GM18526 (cell line): ENCODE measurements around the gene TNIP1.
A peak's percentile ranks its signal among the peaks of the same experiment; 100 is the strongest.

Experiments
- POLR2A ChIP-seq: IDR thresholded peaks from 3 replicates; pipeline ENCODE4 v1.6.1; 2011; ENCODE audit not compliant: insufficient read length; ENCODE audit errors: extremely low read depth

TNIP1 gene

GRCh38 chr5:151031554-151031953 is 49.3 kb downstream of the TNIP1 start:
- no peak for TF ChIP-seq POLR2A

- TF ChIP-seq POLR2A, result no peak
Observed at GRCh38 chr5:151030379-151030778, 50.5 kb downstream of the TNIP1 start.

- no peak for TF ChIP-seq POLR2A
Observed at GRCh38 chr5:151030056-151030336, 50.8 kb downstream of the TNIP1 start.

GRCh38 chr5:151029179-151030055 is 51.4 kb downstream of the TNIP1 start:
- TF ChIP-seq POLR2A, result no peak

- TF ChIP-seq POLR2A, result no peak
Observed at GRCh38 chr5:151028717-151029116, 52.1 kb downstream of the TNIP1 start.

DNA sequence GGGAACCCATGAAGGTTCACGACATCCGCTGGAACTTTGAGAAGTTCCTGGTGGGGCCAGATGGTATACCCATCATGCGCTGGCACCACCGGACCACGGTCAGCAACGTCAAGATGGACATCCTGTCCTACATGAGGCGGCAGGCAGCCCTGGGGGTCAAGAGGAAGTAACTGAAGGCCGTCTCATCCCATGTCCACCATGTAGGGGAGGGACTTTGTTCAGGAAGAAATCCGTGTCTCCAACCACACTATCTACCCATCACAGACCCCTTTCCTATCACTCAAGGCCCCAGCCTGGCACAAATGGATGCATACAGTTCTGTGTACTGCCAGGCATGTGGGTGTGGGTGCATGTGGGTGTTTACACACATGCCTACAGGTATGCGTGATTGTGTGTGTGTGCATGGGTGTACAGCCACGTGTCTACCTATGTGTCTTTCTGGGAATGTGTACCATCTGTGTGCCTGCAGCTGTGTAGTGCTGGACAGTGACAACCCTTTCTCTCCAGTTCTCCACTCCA is 52.8 kb downstream of the TNIP1 start:
- TF ChIP-seq POLR2A, result no peak

GRCh38 chr5:151026679-151027078 is 54.2 kb downstream of the TNIP1 start:
- no peak for TF ChIP-seq POLR2A

GRCh38 chr5:151026088-151026487 is 54.7 kb downstream of the TNIP1 start:
- TF ChIP-seq POLR2A, result no peak

- TF ChIP-seq POLR2A, result no peak
Observed at GRCh38 chr5:151025250-151025606, 55.6 kb downstream of the TNIP1 start.

- peak; percentile 15 for TF ChIP-seq POLR2A
Observed at GRCh38 chr5:151024440-151025249, 56.2 kb downstream of the TNIP1 start.

DNA sequence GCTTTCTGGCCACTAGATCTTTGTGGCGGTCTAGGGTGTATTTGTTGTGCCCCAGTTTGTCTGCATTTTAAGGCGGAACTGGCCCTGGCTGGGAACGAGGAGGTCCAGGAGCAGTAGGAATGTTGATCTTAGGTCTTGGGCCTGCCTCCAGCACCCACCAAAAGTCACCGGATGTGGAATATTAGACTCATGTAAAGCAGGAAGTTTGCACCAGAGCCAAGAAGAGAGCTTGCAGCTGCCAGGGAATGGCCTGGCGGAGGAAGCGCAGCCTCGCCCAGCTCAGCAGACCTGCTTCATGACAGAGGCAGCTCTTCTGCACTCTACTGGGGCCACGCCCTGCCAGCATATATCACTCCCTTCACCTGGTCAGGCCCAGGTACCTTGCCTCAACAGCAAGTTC is 57.2 kb downstream of the TNIP1 start:
- TF ChIP-seq POLR2A, result no peak

- TF ChIP-seq POLR2A, result no peak
Observed at GRCh38 chr5:151023047-151023615, 57.7 kb downstream of the TNIP1 start.

DNA sequence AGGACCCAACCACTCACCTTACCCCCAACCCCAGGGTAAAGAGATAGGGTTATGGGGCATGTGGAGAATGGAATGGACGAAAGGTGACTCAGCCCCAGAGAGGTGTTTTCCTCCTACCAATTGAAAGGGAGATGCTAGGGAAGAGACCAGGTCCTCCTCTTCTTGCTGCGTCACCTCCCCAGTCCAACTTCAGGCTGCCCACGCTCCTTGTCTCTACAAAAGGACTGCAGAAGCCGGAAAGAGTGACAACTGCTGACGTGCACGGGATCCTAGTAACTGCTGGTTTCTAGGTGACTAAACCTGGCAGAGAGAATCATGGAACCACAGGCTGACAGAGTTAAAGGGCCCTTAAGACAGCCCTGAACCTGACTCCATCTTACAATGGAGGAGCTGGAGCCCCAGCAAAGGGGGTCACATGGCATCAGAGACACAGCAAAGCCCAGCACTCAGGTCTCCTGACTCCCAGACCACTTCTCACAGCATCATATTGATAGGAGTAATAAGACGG is 58.3 kb downstream of the TNIP1 start:
- TF ChIP-seq POLR2A, result no peak

DNA sequence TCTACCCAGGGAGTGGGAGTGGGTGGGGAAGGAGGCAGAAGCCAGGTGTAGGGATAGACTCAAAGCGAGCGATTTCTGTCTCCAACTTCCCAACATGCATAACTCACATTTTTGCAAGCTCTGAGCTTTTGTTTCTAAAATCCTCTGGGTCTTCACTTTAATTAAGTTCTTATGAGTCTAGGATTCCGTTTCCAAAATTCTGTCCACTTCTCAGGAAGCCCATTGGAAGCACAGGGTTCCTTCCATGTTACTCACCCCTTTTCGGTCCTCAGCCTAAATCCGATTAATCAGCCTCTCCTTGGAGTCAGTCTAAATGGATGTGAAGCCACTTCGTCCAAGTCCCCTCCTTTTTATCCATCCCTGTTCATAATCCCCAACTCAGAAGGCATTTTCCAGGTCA is 59.1 kb downstream of the TNIP1 start:
- no peak for TF ChIP-seq POLR2A

- TF ChIP-seq POLR2A, result no peak
Observed at GRCh38 chr5:151020304-151021110, 60.3 kb downstream of the TNIP1 start, which contains the start of gene GPX3. Gene GPX3, plus strand, starts transcription at chr5:151020591. Its CDS starts 64 bp downstream, at chr5:151020655.
